Stimulated activated CD8-positive, alpha-beta memory T cell treated with anti-CD3 and anti-CD28 coated beads, Interleukin-2, amount 100 ng/mL, for 1 hour (primary cell): ENCODE results near the gene RRP7A.
A peak's percentile ranks its signal among the peaks of the same experiment; 100 is the strongest.
"Not testable (repeated sequence)": the region's sequence is repeated elsewhere in the genome, so short reads cannot be mapped to it uniquely, and the experiment has no call there.

Experiments used
- DNase-seq, 2 donors: peaks; one replicate each; pipeline ENCODE4 v3.0.0-alpha.2; 2020; ENCODE audit warnings: low read depth in 2 of 2

Gene RRP7A

GRCh38 chr22:42536166-42536565, 16.6 kb upstream of the RRP7A start:
- no peak for DNase-seq

DNA sequence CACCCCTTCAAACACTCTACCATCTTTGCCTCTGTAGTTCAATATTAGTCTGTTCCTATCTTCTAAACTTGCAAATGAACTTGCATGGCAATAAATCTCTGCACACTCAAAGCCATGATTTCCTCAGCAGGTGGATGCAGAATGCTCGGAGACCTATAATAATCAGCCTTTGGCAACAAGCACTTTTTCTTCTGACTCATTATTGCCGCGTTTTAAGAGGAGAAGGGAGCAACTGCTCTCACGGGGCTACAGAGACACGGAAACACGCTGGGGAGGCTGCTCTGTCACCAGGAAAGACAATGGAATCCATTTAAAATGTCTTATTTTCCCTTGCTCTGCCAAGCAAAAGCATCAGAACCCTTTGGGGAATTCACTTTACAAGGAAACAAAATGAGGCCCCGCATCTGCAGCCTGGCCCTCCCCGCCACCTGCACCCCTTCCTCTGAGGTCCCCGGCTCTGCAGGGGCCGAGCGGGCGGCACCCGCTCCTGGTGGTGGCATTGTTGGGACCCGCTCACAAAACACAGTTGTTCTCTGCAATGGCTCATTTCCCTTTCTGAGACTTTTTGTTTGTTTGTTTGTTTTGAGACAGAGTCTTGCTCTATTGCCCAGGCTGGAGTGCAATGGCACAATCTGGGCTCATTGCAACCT, 15.6 kb upstream of the RRP7A start:
- DNase-seq = not testable (repeated sequence)

DNA sequence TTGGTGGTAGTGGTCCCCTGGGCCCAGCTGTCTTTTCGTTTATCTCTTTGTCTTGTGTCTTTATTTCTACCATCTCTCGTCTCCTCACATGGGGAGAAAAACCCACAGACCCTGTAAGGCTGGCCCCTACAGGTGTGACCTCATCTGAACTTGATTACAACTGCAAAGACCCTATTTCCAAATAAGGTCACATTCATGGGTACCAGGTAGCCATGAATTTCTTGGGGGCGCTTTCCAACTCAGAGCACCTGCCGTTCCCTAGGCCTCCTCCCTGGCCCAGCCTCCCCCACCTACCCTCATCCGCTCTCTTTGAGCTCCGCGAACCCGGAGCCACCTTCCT, 14.0 kb upstream of the RRP7A start:
- no peak for DNase-seq

DNA sequence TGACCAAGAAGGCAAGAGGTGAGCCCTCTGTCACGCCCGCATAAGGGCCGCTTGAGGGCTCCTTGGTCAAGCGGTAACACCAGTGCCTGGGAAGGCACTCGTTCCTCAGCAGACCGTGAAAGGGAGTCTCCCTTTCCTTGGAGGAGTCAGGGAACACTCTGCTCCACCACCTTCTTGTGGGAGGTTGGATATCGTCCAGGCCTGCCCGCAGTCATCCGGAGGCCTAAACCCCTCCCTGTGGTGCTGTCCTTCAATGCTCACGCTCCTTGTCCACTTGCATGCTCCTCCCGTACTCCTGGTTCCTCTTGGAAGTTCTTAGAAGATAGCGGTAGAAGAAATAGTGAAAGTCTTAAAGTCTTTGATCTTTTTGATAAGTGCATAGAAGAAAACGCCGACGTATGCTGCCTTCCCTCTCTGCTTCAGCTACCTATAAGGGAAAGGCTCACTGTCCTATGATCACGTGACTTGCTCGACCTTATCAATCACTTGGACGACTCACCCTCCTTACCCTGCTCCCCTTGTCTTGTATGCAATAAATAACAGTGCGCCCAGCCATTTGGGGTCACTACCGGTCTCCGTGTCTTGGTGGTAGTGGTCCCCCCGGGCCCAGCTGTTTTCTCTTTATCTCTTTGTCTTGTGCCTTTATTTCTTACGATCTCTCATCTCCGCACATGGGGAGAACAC, 11.9 kb upstream of the RRP7A start:
- DNase-seq = not testable (repeated sequence)

DNA sequence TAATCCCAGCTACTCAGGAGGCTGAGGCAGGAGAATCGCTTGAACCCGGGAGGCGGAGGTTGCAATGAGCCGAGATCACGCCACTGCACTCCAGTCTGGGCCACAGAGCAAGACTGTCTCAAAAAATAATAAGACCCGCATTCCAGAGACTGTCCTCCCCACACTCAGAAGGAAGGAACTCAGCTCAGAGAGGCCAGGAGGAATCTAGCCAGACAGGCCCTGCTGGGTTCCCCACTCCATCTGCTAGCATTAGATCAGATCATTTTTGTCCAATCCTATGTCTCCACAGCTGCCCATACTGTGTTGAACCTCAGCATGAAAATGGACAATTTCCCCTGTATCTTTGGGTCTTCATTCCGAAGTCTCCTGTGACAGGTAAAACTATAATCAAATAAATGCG, 9.8 kb upstream of the RRP7A start:
- not testable (repeated sequence) for DNase-seq

DNA sequence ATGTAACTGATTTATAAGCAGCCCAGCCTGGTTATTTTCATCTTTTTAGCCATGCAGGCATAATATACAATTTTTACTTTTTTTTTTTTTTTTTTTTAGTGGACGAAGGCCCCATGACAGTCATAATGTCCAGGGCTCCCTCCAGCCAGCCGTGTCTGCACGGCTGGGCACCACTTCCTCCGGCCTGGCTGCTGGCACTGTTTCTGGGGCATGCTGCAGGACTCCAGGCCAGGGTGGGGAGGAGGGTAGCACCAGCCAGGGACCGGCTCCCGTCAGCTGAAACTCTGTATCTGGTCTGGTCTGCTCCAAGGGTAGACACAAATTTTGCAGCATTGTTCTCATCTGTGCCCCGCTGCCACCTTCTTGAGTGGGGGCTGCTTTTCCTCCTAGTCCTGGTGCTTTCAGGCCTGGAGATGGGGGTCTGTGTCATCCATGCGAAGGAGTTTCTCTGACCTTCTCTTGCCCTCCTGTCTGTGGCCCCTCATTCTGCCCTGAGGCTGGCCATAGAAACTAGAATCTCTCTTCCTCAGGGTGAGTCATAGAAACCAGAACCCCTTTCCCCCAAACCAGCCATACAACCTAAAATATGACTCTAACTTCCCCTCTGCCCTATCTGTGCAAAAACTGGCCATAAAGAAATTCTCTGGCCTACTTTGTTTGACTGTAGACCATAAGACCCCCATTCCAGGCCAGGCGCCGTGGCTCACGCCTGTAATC, 9.2 kb upstream of the RRP7A start:
- no peak for DNase-seq

DNA sequence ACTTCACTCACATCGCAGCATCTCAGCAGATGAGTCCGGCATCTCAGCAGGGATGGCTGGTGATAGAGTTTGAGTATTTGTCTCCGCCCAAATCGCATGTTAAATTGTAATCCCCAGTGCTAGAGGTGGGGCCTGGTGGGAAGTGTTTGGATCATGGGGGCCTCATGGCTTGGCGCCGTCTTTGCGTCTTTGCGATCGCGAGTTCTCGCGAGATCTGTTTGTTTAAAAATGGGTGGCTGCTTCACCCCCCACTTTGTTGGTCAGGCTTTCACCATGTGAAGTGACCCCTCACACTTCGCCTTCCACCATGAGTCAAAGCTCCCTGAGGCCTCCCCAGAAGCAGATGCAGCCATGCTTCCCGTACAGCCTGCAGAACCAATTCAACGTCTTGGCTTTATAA, 3.0 kb upstream of the RRP7A start:
- DNase-seq = no peak

DNA sequence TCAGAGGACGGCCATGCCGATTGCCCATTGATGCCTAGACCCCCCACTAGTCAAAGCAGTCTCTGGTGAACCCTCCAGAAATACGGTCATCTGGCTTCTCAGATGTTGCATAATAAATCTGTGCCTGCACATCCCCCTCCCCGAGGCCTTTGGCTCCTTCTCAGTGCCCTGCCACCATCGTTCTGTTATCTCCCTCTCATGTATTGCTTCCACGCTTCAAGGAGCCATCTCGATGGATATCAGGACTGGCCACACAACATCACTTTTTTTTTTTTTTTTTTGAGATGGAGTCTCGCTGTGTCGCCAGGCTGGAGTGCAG, 1.6 kb upstream of the RRP7A start:
- no peak for DNase-seq

DNA sequence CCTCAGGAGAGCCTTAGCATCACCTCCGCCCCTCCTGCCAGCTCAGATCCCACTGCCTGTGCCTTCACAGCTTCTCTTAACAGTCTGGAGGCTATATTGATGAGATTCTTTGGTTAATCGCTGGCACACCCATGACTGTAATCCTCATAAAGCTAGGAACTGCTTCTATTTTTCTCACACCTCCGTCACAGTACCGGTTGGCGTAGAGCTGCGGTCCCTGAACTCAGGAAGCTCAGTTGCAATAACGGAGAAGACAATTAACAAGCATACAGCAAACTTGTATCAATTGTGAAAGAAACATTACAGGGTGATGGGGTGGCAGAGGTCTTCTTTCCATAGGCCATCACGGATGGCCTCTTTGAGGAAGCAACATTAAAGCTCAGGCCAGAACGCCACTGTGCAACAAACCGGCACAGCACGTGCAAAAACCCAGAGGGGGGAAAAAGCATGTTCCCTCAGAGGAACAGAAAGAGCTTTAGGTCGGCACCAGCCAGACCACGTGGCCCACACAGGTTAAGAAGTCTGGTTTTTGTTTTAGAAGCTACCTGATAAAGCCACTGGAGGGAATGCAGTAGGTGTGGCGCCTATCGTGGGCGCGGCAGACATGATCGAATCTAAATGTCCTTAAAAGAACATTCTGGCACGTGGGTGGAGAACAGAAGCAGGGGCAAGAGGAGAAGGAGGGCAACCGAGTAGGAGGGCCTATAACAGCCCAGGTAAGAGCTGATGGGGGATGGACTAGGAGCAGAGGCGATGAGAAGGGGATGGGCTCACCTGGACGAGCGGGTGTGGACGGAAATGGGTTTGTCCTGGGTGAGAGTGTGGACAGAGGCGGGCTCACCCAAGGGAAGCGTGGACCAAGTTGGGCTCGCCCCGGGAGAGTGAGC, 715 bp downstream of the RRP7A start:
- DNase-seq = not testable (repeated sequence)

- DNase-seq = not testable (repeated sequence)
Observed at GRCh38 chr22:42517103-42517502, 2.5 kb downstream of the RRP7A start.

DNA sequence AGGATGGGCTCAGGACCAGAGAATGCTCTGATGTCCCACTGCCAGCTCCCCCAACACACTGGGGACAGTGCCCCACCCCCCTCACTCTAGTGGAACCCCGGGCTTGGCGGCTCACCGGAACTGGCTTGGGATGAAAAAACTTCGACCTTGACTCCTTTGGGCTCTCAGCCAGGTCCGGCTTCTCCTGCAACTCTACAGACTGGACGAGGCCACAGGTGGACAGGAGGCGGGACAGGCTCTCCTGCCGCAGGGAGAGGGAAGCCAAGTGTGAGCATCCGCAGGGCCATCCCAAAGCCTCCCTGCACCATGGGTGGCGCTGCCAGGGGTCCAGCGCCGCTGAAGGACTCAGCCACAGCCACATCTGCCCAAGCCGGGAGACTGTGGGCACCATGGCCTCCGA, 3.7 kb downstream of the RRP7A start:
- no peak for DNase-seq

DNA sequence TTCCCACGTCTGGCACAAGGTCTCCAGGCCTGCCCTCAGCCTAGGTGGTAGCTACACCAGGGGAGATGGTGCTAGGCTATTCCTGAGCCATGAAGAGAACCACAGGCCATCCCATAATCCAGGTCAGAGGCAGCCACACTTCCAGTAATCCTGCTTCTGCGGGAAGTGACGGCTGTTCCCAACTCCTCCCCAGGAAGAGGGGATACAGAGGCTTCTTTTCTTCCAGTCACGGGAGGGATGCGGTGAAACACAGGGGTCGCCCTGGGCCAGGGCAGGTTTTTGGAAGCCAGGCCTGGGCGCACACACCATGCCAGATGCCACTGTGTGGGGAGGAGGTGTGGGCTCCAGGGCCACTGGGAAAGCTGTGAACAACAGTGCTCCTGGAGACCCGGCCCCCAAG, 4.3 kb downstream of the RRP7A start:
- not testable (repeated sequence) for DNase-seq

DNA sequence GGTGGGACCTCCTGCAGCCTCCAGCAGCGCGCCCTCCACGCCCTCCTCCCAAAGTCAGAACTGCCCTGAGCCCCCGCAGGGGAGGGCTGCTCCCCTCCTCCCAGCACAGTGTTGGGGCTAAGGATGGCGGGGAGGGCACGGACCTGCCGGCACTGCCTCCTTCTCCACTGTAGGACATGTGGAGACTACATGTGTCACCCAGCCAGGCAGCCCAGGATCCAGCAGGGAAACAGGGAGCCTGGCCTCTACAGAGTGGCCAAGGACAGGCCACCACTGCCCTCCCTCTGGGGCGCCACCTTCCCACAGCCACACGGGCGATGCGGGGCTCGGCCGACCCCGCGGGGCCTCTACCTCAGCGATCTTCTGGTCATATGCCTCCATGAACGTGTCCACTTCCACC, 5.3 kb downstream of the RRP7A start:
- not testable (repeated sequence) for DNase-seq

DNA sequence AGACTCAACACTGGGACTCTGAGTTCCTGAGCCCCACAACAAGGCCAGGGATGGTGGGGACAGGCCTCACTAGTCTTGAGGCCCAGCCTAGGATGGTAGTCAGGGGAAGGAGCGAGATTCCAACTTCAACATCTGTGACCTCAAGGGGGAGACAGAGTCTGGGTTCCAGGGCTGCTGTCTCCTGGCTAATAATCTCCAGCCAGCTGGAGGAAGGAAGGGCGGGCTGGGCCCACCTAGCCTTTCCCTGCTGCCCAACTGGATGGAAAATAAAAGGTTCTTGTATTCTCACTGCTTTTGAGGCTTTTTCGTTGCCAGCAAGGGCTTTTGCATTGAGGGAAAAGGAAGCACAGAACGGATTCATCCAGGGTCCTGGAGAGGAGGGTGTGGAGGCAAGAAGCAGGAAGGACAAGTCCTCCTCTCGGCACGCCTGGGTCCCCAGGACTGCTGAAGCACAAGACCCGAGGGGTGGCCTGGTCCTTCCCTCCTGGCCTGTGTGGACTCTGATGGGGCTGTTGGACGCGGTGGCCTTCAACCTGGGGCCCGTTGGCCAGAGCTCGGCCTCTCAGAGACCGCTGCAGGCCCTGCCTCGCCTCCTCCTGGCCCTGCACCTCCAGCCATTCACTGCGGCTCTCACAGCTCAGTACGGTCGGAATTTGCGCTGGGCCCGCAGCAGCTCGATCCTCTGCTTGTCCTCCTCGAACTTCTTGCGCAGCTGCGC, 7.2 kb downstream of the RRP7A start:
- not testable (repeated sequence) for DNase-seq

- DNase-seq = no peak
Observed at GRCh38 chr22:42511401-42511891, 8.2 kb downstream of the RRP7A start.

- DNase-seq = no peak
Observed at GRCh38 chr22:42509548-42509947, 10.0 kb downstream of the RRP7A start.

DNA sequence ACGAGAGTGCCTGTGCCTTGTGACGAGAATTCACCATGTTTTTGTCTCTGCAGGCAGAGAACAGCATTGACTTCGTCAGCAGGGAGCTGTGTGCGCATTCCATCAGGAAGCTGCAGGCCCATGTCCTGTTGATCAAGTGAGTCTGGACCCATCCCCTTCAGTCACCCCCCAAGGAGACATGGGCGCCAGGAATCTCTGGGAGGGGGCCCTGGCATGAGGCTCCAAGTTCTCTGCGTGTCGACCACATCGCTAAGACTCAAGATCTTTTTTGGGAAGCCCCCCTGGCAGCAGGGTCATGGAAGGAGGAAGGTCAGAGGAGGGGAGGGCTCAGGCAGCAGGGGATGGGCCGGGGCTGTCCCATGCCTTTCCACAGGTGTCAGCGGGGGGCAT, 10.6 kb downstream of the RRP7A start:
- DNase-seq = not testable (repeated sequence)

GRCh38 chr22:42508327-42508974, 11.1 kb downstream of the RRP7A start:
- DNase-seq = not testable (repeated sequence)

DNA sequence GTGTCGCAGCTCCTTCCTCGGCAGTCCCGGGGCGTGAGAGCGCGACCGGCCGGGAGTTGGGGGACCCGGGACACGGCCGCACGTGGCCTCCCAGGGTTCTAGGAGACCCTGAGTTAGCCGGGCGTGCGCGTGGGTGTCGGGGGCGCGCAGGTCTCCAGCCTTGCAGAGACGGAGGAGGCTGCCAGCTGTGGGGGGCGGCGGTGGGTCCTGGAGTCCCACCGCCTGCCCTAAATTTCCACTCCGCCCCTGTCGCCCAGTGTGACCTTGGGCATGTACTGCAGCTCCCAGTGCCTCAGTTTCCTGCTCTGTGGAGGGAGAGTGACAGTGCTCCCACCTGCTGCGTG, 18.8 kb downstream of the RRP7A start:
- no peak for DNase-seq

DNA sequence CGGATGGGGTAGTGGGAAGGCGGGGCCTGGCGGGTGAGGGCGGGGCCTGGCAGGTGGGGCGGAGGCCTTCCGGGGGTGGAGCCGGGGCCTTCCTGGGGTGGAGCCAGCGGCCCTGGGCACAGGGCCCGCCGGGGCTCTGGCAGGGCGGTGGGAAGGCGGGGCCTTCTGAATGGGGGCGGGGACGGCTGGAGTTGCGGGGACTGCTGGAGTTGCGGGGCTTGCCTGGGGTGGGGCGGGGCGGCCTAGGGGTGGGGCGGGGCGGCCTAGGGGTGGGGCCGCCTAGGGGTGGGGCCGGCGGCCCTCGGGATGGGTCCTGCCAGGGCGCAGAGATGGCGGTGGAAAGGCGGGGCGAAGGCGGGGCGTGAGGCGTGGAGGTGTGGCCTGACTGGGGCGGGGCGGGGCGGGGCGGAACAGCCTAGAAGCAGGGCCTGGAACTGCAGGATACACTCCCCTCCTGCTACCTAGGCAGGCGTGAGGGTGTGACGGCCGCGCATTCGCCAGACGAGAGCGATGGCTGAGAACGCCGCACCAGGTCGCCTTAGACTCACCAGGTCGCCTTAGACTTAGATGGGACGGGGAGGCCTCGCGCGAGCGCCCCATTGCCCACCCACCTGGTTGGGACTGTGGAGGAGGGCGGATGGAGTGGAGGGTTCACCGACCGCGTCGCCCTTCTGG, 19.3 kb downstream of the RRP7A start:
- DNase-seq = peak; percentile 63 to 65
